Measurements from ENCODE around the gene RNF39. TPM values are rescaled to one million over a fixed set of nuclear protein-coding genes. Genes with fewer than 3 reads are reported as not detected.

Gene RNF39
- total and polyA plus RNA-seq, 2 of the 4 experiments (the other 2 are of a cell fraction), result not detected

GRCh38 chr6:30066577-30067459, 8.8 kb downstream of the RNF39 start, which contains the start of gene PPP1R11 (continued):
- TF ChIP-seq NFE2L2 (IDR thresholded peaks at IDR 0.05; ENCODE audit: low read depth, low read length) (no peak; the same call in 1 of the 2 replicates), POLR2A (IDR thresholded peaks at IDR 0.05; ENCODE audit: low read depth, low read length) (peak; percentile 88), FOS (IDR thresholded peaks at IDR 0.05; ENCODE audit: low read depth, low read length) (peak; percentile 84), SMC3 (IDR thresholded peaks at IDR 0.05; ENCODE audit: low read depth, low read length) (no peak), RFX5 (IDR thresholded peaks at IDR 0.05; ENCODE audit: low read depth, low read length) (no peak)
- TF ChIP-seq, protein P1, sequence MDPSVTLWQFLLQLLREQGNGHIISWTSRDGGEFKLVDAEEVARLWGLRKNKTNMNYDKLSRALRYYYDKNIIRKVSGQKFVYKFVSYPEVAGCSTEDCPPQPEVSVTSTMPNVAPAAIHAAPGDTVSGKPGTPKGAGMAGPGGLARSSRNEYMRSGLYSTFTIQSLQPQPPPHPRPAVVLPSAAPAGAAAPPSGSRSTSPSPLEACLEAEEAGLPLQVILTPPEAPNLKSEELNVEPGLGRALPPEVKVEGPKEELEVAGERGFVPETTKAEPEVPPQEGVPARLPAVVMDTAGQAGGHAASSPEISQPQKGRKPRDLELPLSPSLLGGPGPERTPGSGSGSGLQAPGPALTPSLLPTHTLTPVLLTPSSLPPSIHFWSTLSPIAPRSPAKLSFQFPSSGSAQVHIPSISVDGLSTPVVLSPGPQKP (IDR thresholded peaks at IDR 0.05; ENCODE audit: borderline replicate concordance, low read depth, low read length), result 0 out of 2 replicates have a peak, but pooled peaks have one; percentile 37
